Osteocyte (in vitro differentiated cells): ENCODE results near the gene TMEM179. TPM values are rescaled to one million over a fixed set of nuclear protein-coding genes. Genes with fewer than 3 reads are reported as not detected.

Source experiments
- DNase-seq: peaks from one replicate; pipeline ENCODE4 v3.0.0; 2021; ENCODE audit warnings: mixed read lengths; ENCODE audit not compliant: unreplicated experiment; ENCODE audit errors: extremely low spot score
- H3K27ac Mint-ChIP-seq: one replicate; pipeline ENCODE4 v1.8.0; 2021; ENCODE audit warnings: mild to moderate bottlenecking, mixed read lengths; ENCODE audit not compliant: unreplicated experiment
- H3K27me3 Mint-ChIP-seq: one replicate; pipeline ENCODE4 v1.8.0; 2021; ENCODE audit warnings: mixed read lengths; ENCODE audit not compliant: unreplicated experiment
- H3K36me3 Mint-ChIP-seq: one replicate; pipeline ENCODE4 v1.8.0; 2021; ENCODE audit warnings: mixed read lengths; ENCODE audit not compliant: unreplicated experiment
- H3K4me1 Mint-ChIP-seq: one replicate; pipeline ENCODE4 v1.8.0; 2021; ENCODE audit warnings: mixed read lengths; ENCODE audit not compliant: unreplicated experiment
- H3K4me3 Mint-ChIP-seq: one replicate; pipeline ENCODE4 v1.8.0; 2021; ENCODE audit warnings: mild to moderate bottlenecking, moderate library complexity, mixed read lengths; ENCODE audit not compliant: unreplicated experiment
- H3K9me3 Mint-ChIP-seq: one replicate; pipeline ENCODE4 v1.8.0; 2021; ENCODE audit warnings: mixed read lengths; ENCODE audit not compliant: unreplicated experiment
- total RNA-seq: library from RNA; stranded (reverse); gene quantifications from 2 replicates; pipeline ENCODE4 v1.2.1, GENCODE V29; 2021
- TF ChIP-seq, protein P1 (sequence below): fragments of 200-600 bp; sonication (generic); IDR thresholded peaks from 2 replicates; pipeline ENCODE4 v1.5.0; 2021; ENCODE audit warnings: antibody characterized with exemption, mild to moderate bottlenecking, moderate library complexity

TMEM179 gene
- total RNA-seq, 1 donor from 2014 or later, result not detected

DNA sequence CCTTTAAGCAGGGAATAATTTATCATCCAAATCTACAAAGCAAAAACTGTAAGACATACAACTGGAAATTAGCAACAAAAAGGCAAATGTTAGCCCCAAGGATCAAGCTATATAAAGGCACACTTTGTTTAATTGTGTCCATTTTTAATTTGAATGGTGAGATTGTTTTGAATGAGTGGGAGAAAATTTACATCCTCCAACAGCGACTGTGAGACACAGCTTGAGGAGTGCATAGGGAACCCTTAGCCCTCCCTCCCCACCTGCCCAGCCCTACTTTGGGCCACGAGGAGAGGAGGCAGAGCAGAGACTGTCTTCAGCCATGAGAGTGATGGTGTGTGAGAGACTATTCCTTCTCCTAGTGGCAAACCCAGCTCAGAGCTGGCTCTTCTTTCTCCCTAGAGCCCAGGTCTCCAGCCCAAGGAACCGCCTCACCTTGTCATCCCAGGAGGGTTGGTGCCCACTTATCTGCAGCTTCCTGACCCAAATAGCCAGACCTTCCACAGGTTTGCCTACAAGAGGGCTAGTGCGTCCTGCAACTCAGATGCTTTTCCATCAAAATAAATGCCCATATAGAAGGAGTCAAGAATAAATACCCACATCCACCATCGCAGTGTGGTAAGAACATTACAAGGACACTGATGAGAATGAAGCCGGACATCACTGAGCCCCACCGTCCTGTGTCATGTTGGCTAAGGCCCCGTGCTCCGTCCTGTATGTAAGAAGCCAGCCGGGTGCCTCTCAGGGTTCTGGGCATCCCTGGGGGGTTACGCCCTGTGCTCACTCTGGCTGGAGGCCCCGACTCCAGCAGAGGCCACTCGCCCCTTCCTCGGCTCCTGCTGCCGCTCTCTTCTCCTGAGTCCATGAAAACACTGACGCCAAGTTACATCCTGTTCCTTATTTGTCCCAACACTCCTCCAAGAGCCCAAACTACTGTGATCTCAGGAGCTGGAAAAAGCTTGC, 61.4 kb downstream of the TMEM179 start:
- Mint-ChIP-seq H3K27ac (no peak overlapping the region), H3K27me3 (peaks cover 22% of the 10 kb centered on the region)
- DNase-seq, result no peak

DNA sequence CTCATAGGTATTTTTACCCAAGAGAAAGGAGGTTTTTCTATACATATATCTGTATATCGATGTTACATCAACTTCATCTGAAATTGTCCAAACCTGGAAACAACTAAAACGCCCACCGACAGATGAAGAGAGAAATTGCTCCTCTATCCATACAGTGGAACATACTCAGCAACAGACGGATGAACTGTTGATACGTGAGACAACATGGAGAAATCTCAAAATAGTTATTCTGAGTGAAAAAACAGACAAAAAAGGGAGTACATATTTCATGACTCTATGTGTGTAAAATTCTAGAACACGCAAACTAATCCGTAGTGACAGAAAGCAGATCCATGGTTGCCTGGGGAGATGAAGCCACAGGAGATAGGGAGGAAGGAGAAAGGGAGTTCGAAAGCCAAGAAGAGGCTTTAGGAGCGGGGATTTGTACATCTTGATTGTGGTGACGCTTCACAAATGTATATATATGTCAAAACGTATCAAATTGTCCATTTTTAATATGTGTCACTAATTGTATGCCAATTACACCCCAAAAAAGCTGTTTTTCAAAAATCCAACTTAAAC, 62.6 kb downstream of the TMEM179 start:
- TF ChIP-seq, protein P1, sequence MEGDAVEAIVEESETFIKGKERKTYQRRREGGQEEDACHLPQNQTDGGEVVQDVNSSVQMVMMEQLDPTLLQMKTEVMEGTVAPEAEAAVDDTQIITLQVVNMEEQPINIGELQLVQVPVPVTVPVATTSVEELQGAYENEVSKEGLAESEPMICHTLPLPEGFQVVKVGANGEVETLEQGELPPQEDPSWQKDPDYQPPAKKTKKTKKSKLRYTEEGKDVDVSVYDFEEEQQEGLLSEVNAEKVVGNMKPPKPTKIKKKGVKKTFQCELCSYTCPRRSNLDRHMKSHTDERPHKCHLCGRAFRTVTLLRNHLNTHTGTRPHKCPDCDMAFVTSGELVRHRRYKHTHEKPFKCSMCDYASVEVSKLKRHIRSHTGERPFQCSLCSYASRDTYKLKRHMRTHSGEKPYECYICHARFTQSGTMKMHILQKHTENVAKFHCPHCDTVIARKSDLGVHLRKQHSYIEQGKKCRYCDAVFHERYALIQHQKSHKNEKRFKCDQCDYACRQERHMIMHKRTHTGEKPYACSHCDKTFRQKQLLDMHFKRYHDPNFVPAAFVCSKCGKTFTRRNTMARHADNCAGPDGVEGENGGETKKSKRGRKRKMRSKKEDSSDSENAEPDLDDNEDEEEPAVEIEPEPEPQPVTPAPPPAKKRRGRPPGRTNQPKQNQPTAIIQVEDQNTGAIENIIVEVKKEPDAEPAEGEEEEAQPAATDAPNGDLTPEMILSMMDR, result no peak
- H3K36me3 Mint-ChIP-seq, result no peaks in the 10 kb centered on the region
- no peaks in the 10 kb centered on the region for H3K4me1 Mint-ChIP-seq
- H3K27me3 Mint-ChIP-seq, result peaks cover 23% of the 10 kb centered on the region
- H3K4me3 Mint-ChIP-seq, result no peak overlapping the region
- no peaks in the 10 kb centered on the region for H3K9me3 Mint-ChIP-seq
- DNase-seq, result no peak
- H3K27ac Mint-ChIP-seq, result no peak overlapping the region

More for the DNA sequence above, 61.4 kb downstream of the TMEM179 start:
- Mint-ChIP-seq H3K36me3 (no peaks in the 10 kb centered on the region), H3K4me1 (no peaks in the 10 kb centered on the region), H3K9me3 (no peaks in the 10 kb centered on the region), H3K4me3 (no peak overlapping the region)
- TF ChIP-seq, protein P1, result no peak

Other genes with a start within 250 kb of the TMEM179 start
- gene C14orf180, start 25.0 kb downstream of the TMEM179 start, total RNA-seq, result not detected in 2 replicates
- 124 and 130 TPM in 2 replicates for gene INF2, start 84.8 kb upstream of the TMEM179 start, total RNA-seq
- gene ADSS1, start 119.5 kb upstream of the TMEM179 start, total RNA-seq, result 3.7 and 4.5 TPM in 2 replicates
- gene SIVA1, start 148.4 kb upstream of the TMEM179 start, total RNA-seq, result 50.1 and 52.3 TPM in 2 replicates
- gene AKT1, start 191.0 kb upstream of the TMEM179 start, total RNA-seq, result 157 and 160 TPM in 2 replicates
- 2.7 and 3.1 TPM in 2 replicates for gene ZBTB42, start 196.3 kb upstream of the TMEM179 start, total RNA-seq